Right lobe of liver (tissue), 4 donors: ENCODE results near the gene CDRT4.

ENCODE experiments used
- CTCF ChIP-seq, 4 donors: fragments of 200-600 bp in 3 of 4; fragments of 450-650 bp in 1 of 4; IDR thresholded peaks; one replicate each; pipeline versions ENCODE4 v1.5.1 to v1.8.0; 2016 to 2022; ENCODE audit warnings: antibody characterized with exemption in 4 of 4, mild to moderate bottlenecking in 2 of 4
- POLR2A ChIP-seq: fragments of 450-650 bp; IDR thresholded peaks from one replicate; pipeline ENCODE4 v1.6.1; 2017; ENCODE audit warnings: antibody characterized with exemption, mild to moderate bottlenecking
- donor health status: DM: no; HTN: no; CAD: no.
- donor health status: DM: no; HTN: no; CAD: no.
- donor health status: DM: no; HTN: yes; CAD: no.

GRCh38 chr17:15488557-15488956 lies 21.1 kb upstream of the CDRT4 start:
- no peak for TF ChIP-seq CTCF (IDR thresholded peaks at IDR 0.05)
- TF ChIP-seq POLR2A: no peak
